HCT116 (cell line): ENCODE data around the gene ZEB2. TPM values are rescaled to one million over a fixed set of nuclear protein-coding genes. Genes with fewer than 3 reads are reported as not detected.

ENCODE experiments used
- ATAC-seq: fragments of 200-7000 bp; cut with Tn5 transposase; 2 replicates; pipeline ENCODE4 v1.9.1; 2020; ENCODE audit warnings: mild to moderate bottlenecking, moderate library complexity
- BruUV-seq: library from RNA; stranded (reverse); fragments of 400-500 nt; replicated peaks from 2 replicates; lab custom pipeline; 2021; lab: Mats Ljungman, UMichigan
- CTCF ChIA-PET: fragments of 300-600 bp; sonication (Branson Sonifier 250); formaldehyde crosslinking; loops from one replicate; lab custom pipeline; 2021; ENCODE audit warnings: antibody characterized with exemption; lab: Charles Lee
- POLR2A ChIA-PET: fragments of 300-600, 350-600 bp; sonication (Branson Sonifier 250); formaldehyde crosslinking; loops from one replicate; lab custom pipeline; 2021; ENCODE audit warnings: antibody characterized with exemption; lab: Charles Lee
- RAD21 ChIA-PET, 2 experiments: fragments of 300-600 bp; sonication (Branson Sonifier 250); formaldehyde crosslinking; loops; one replicate each; lab custom pipeline; 2023; ENCODE audit warnings: low total read pairs in 2 of 2; ENCODE audit not compliant: uncharacterized antibody in 2 of 2, unreplicated experiment in 2 of 2, low non-redundant PET in 1 of 2; lab: Charles Lee
- DNase-seq: peaks from one replicate; pipeline ENCODE4 v3.0.0-alpha.2; 2010; ENCODE audit warnings: low read depth, low spot score
- H2AFZ ChIP-seq: fragments of 200-600 bp; shearing (Covaris generic), sonication (generic); 2 replicates; pipeline ENCODE4 v1.6.1; 2017; ENCODE audit warnings: low read depth, mixed run types, mixed read lengths, antibody characterized with exemption, low read length; ENCODE audit not compliant: poor library complexity, severe bottlenecking
- H3K27ac ChIP-seq: 2 replicates; pipeline ENCODE4 v1.5.1; 2012; ENCODE audit warnings: low read depth, low read length
- H3K27me3 ChIP-seq: fragments of 200-600 bp; sonication (generic); 2 replicates; pipeline ENCODE4 v1.6.1; 2016; ENCODE audit warnings: mixed run types, low read length, mixed read lengths; ENCODE audit not compliant: insufficient read depth
- H3K36me3 ChIP-seq, 2 experiments: fragments of 200-500 bp in 1 of 2; fragments of 200-600 bp in 1 of 2; sonication (Bioruptor generic) in 1 of 2; sonication (generic) in 1 of 2; 2 replicates each; pipeline versions ENCODE4 v1.5.1 to v1.6.1; 2014 to 2016; ENCODE audit warnings: low read length in 2 of 2, inconsistent platforms in 1 of 2, mixed read lengths in 1 of 2, mixed run types in 1 of 2; ENCODE audit not compliant: insufficient read depth in 2 of 2, control insufficient read depth in 1 of 2
- H3K4me1 ChIP-seq, 2 experiments: fragments of 200-600 bp in 1 of 2; sonication (generic) in 1 of 2; 2 replicates each; pipeline versions ENCODE4 v1.5.1 to v1.6.1; 2012 to 2017; ENCODE audit warnings: low read length in 2 of 2, inconsistent platforms in 1 of 2, mild to moderate bottlenecking in 1 of 2, mixed read lengths in 1 of 2, mixed run types in 1 of 2, moderate library complexity in 1 of 2; ENCODE audit not compliant: insufficient read depth in 2 of 2, control insufficient read depth in 1 of 2
- H3K4me2 ChIP-seq: fragments of 200-600 bp; sonication (generic); 2 replicates; pipeline ENCODE4 v1.6.1; 2017; ENCODE audit warnings: mixed run types, low read length, mixed read lengths
- H3K4me3 ChIP-seq, 2 experiments: fragments of 200-600 bp in 1 of 2; sonication (generic) in 1 of 2; replicated peaks in 1 of 2; 2 replicates each; pipeline ENCODE4 v1.5.1; 2011 to 2016; ENCODE audit warnings: low read length in 2 of 2, control low read depth in 1 of 2, low read depth in 1 of 2, mild to moderate bottlenecking in 1 of 2, mixed read lengths in 1 of 2, mixed run types in 1 of 2
- H3K79me2 ChIP-seq: fragments of 200-600 bp; sonication (generic); 2 replicates; pipeline ENCODE4 v1.6.1; 2017; ENCODE audit warnings: mild to moderate bottlenecking, mixed run types, low read length, moderate library complexity, mixed read lengths; ENCODE audit not compliant: insufficient read depth
- H3K9ac ChIP-seq: fragments of 200-600 bp; sonication (generic); 2 replicates; pipeline ENCODE4 v1.6.1; 2016; ENCODE audit warnings: low read length, mixed read lengths
- H3K9me2 ChIP-seq: fragments of 200-600 bp; sonication (generic), shearing (Covaris generic); 2 replicates; pipeline ENCODE4 v1.6.1; 2017; ENCODE audit warnings: mixed run types, mild to moderate bottlenecking, moderate library complexity; ENCODE audit not compliant: insufficient read depth
- H3K9me3 ChIP-seq, 2 experiments: fragments of 200-500 bp in 1 of 2; fragments of 200-600 bp in 1 of 2; sonication (Bioruptor generic) in 1 of 2; sonication (generic) in 1 of 2; 2 replicates each; pipeline ENCODE4 v1.6.1; 2014 to 2017; ENCODE audit warnings: low read length in 2 of 2, mixed read lengths in 2 of 2, inconsistent platforms in 1 of 2, low read depth in 1 of 2, mild to moderate bottlenecking in 1 of 2, mixed run types in 1 of 2, moderate library complexity in 1 of 2; ENCODE audit not compliant: control insufficient read depth in 1 of 2, insufficient read depth in 1 of 2
- H4K20me1 ChIP-seq: fragments of 200-600 bp; sonication (generic), shearing (Covaris generic); 2 replicates; pipeline ENCODE4 v1.6.1; 2017; ENCODE audit warnings: mixed run types, mild to moderate bottlenecking, moderate library complexity; ENCODE audit not compliant: insufficient read depth
- ELF1 ChIP-seq: IDR thresholded peaks from 2 replicates; pipeline ENCODE4 v1.6.1; 2012; ENCODE audit warnings: low read depth, borderline replicate concordance
- EZH2 ChIP-seq: fragments of 200-600 bp; sonication (generic); IDR thresholded peaks from 2 replicates; pipeline ENCODE4 v1.6.1; 2017; ENCODE audit warnings: antibody characterized with exemption, mixed run types
- JUND ChIP-seq: IDR thresholded peaks from 2 replicates; pipeline ENCODE4 v1.6.1; 2012
- POLR2AphosphoS5 ChIP-seq: IDR thresholded peaks from 2 replicates; pipeline ENCODE4 v1.6.1; 2011; ENCODE audit warnings: mild to moderate bottlenecking, low read depth, low read length, moderate library complexity
- RAD21 ChIP-seq: IDR thresholded peaks from 2 replicates; pipeline ENCODE4 v1.6.1; 2012; ENCODE audit warnings: low read depth, mild to moderate bottlenecking
- ZFX ChIP-seq: fragments of 450-650 bp; IDR thresholded peaks from 2 replicates; pipeline ENCODE4 v1.6.1; 2017
- intact Hi-C: fragments of 100-400 bp; cut with micrococcal nuclease; formaldehyde crosslinking; loops from 2 replicates; pipeline ENCODE4 v1.10.0; 2022
- total RNA-seq: library from RNA; stranded (reverse); gene quantifications from one replicate; pipeline ENCODE4 v1.2.1, GENCODE V29; 2021; ENCODE audit not compliant: unreplicated experiment
- TF ChIP-seq, protein P1 (sequence below): IDR thresholded peaks from 2 replicates; pipeline ENCODE4 v1.6.1; 2011; ENCODE audit warnings: mild to moderate bottlenecking, low read length, moderate library complexity; ENCODE audit not compliant: insufficient replicate concordance; ENCODE audit errors: extremely low read depth
- TF ChIP-seq, protein P2 (sequence below): IDR thresholded peaks from 2 replicates; pipeline ENCODE4 v1.6.1; 2012
- TF ChIP-seq, protein P3 (sequence below): IDR thresholded peaks from 2 replicates; pipeline ENCODE4 v1.6.1; 2012
- TF ChIP-seq, protein P4 (sequence below), 3 experiments: fragments of 200-600 bp in 1 of 3; sonication (generic) in 1 of 3; IDR thresholded peaks in 2 of 3; conservative IDR thresholded peaks in 1 of 3; 2 replicates each; pipeline ENCODE4 v1.5.1; 2012 to 2017; ENCODE audit warnings: low read depth in 2 of 3, low read length in 2 of 3, antibody characterized with exemption in 1 of 3, borderline replicate concordance in 1 of 3, control low read depth in 1 of 3, mild to moderate bottlenecking in 1 of 3, mixed read lengths in 1 of 3, mixed run types in 1 of 3, moderate library complexity in 1 of 3; ENCODE audit not compliant: insufficient read depth in 1 of 3

ZEB2 gene
- total RNA-seq, 1 experiment from 2014 or later, result 0.81 TPM

DNA sequence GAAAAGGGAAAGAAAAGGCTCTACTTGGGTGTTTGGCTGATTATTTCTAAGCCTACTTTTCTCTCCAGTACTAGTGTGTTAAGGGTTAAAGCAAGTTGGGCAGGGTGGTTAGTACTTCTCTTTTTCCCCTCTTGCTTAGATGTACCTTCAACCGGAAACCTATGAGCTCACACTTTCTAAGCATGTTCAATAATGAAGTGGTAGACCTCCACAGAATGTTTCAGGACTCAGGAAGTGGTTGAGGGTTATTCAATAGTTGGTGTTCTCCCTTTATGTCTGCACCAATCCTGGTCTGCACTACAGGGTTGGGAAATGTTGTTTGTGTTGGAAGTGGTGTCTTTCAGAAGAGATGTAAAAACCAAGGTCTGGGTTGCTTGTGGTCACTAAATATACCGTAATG, 137.1 kb downstream of the ZEB2 start:
- no peak overlapping the region for H3K4me2 ChIP-seq
- TF ChIP-seq POLR2AphosphoS5 (no peak), JUND (no peak), ELF1 (no peak), ZFX (no peak), EZH2 (no peak)
- TF ChIP-seq, protein P1, sequence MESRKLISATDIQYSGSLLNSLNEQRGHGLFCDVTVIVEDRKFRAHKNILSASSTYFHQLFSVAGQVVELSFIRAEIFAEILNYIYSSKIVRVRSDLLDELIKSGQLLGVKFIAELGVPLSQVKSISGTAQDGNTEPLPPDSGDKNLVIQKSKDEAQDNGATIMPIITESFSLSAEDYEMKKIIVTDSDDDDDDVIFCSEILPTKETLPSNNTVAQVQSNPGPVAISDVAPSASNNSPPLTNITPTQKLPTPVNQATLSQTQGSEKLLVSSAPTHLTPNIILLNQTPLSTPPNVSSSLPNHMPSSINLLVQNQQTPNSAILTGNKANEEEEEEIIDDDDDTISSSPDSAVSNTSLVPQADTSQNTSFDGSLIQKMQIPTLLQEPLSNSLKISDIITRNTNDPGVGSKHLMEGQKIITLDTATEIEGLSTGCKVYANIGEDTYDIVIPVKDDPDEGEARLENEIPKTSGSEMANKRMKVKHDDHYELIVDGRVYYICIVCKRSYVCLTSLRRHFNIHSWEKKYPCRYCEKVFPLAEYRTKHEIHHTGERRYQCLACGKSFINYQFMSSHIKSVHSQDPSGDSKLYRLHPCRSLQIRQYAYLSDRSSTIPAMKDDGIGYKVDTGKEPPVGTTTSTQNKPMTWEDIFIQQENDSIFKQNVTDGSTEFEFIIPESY, result no peak
- TF ChIP-seq, protein P2, sequence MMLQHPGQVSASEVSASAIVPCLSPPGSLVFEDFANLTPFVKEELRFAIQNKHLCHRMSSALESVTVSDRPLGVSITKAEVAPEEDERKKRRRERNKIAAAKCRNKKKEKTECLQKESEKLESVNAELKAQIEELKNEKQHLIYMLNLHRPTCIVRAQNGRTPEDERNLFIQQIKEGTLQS, result no peak
- TF ChIP-seq, protein P3, sequence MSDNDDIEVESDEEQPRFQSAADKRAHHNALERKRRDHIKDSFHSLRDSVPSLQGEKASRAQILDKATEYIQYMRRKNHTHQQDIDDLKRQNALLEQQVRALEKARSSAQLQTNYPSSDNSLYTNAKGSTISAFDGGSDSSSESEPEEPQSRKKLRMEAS, result no peak
- ChIA-PET POLR2A (no interaction called here), CTCF (no interaction called here), RAD21 (no interaction called here)
- no peaks in the 10 kb centered on the region for H3K36me3 ChIP-seq
- no peak overlapping the region for H3K27ac ChIP-seq
- H3K4me3 ChIP-seq, result no peak overlapping the region
- H3K79me2 ChIP-seq, result no peaks in the 10 kb centered on the region
- H3K27me3 ChIP-seq, result no peaks in the 10 kb centered on the region
- H3K9ac ChIP-seq, result no peak overlapping the region
- no TSS peak for BruUV-seq
- DNase-seq (no peak), ATAC-seq (no peak)
- H3K9me3 ChIP-seq, result no peaks in the 10 kb centered on the region
- no peak overlapping the region for H2AFZ ChIP-seq
- no peaks in the 10 kb centered on the region for H4K20me1 ChIP-seq
- H3K9me2 ChIP-seq, result no peaks in the 10 kb centered on the region
- no peaks in the 10 kb centered on the region for H3K4me1 ChIP-seq
- intact Hi-C loops, result no loop called here

DNA sequence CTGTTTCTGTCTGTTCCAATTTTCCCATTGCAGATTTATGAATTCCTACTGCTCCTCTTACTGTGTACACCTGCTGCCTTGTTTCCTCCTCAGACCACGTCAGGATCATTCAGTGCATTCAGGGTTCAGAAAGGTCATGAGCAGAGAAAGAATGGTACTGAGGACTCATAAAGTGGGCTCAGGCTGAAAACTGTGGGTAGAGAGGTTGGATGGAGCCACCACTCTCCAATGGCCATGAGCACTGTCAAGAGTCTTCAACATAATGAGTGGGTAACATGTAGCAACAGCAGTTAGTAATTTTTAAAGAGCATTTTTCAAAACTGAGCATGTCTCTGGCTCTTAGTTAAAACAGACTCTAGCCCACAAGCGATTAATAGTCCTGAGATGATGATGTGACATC, 138.2 kb downstream of the ZEB2 start:
- TF ChIP-seq POLR2AphosphoS5 (no peak), RAD21 (no peak), EZH2 (no peak)
- TF ChIP-seq, protein P4, sequence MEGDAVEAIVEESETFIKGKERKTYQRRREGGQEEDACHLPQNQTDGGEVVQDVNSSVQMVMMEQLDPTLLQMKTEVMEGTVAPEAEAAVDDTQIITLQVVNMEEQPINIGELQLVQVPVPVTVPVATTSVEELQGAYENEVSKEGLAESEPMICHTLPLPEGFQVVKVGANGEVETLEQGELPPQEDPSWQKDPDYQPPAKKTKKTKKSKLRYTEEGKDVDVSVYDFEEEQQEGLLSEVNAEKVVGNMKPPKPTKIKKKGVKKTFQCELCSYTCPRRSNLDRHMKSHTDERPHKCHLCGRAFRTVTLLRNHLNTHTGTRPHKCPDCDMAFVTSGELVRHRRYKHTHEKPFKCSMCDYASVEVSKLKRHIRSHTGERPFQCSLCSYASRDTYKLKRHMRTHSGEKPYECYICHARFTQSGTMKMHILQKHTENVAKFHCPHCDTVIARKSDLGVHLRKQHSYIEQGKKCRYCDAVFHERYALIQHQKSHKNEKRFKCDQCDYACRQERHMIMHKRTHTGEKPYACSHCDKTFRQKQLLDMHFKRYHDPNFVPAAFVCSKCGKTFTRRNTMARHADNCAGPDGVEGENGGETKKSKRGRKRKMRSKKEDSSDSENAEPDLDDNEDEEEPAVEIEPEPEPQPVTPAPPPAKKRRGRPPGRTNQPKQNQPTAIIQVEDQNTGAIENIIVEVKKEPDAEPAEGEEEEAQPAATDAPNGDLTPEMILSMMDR (IDR thresholded peaks at IDR 0.05 in 2 of 3, conservative IDR thresholded peaks at IDR 0.05 in 1 of 3; ENCODE audit: borderline replicate concordance in 1 of 3, insufficient read depth in 1 of 3, low read depth in 2 of 3, low read length in 2 of 3), result no peak
- ChIA-PET POLR2A (no interaction called here), CTCF (no interaction called here), RAD21 (no interaction called here)
- no TSS peak for BruUV-seq
- intact Hi-C loops, result no loop called here
- H3K27me3 ChIP-seq, result no peaks in the 10 kb centered on the region
- no peaks in the 10 kb centered on the region for H3K79me2 ChIP-seq
- H3K9ac ChIP-seq, result no peak overlapping the region
- no peak overlapping the region for H3K4me3 ChIP-seq
- H2AFZ ChIP-seq, result no peak overlapping the region
- no peak overlapping the region for H3K4me2 ChIP-seq
- H4K20me1 ChIP-seq, result no peaks in the 10 kb centered on the region
- DNase-seq (no peak), ATAC-seq (no peak)
- H3K4me1 ChIP-seq, result no peaks in the 10 kb centered on the region
- H3K36me3 ChIP-seq, result no peaks in the 10 kb centered on the region
- no peak overlapping the region for H3K27ac ChIP-seq
- no peaks in the 10 kb centered on the region for H3K9me3 ChIP-seq
- no peaks in the 10 kb centered on the region for H3K9me2 ChIP-seq
